GM10248 (cell line): Measurements from ENCODE around the gene OR6K3.

ENCODE experiments used
- CTCF ChIA-PET: fragments of 300-600 bp; sonication (Branson Sonifier 250); formaldehyde crosslinking; extraction: SDS; loops from one replicate; lab custom pipeline; 2021; ENCODE audit warnings: antibody characterized with exemption; lab: Yijun Ruan, JAX
- POLR2A ChIA-PET: fragments of 350-650 bp; sonication (Branson Sonifier 250); formaldehyde crosslinking; extraction: SDS; loops from one replicate; lab custom pipeline; 2020; ENCODE audit warnings: antibody characterized with exemption; lab: Yijun Ruan, JAX
- DNase-seq: peaks from one replicate; pipeline ENCODE4 v3.0.0; 2012; ENCODE audit errors: extremely low spot score
- TF ChIP-seq, protein P1 (sequence below): IDR thresholded peaks from 2 replicates; pipeline ENCODE4 v1.5.1; 2012; ENCODE audit warnings: mild to moderate bottlenecking, low read depth; ENCODE audit errors: extremely low read depth, missing control alignments, control extremely low read depth

The OR6K3 gene

GRCh38 chr1:158720620-158721019 lies at the start of gene OR6K3:
OR6K3 (minus strand) TSS chr1:158720720; CDS start chr1:158718115, 2,605 bp downstream.
- DNase-seq: no peak
- CTCF ChIA-PET: no interaction called here
- TF ChIP-seq, protein P1, sequence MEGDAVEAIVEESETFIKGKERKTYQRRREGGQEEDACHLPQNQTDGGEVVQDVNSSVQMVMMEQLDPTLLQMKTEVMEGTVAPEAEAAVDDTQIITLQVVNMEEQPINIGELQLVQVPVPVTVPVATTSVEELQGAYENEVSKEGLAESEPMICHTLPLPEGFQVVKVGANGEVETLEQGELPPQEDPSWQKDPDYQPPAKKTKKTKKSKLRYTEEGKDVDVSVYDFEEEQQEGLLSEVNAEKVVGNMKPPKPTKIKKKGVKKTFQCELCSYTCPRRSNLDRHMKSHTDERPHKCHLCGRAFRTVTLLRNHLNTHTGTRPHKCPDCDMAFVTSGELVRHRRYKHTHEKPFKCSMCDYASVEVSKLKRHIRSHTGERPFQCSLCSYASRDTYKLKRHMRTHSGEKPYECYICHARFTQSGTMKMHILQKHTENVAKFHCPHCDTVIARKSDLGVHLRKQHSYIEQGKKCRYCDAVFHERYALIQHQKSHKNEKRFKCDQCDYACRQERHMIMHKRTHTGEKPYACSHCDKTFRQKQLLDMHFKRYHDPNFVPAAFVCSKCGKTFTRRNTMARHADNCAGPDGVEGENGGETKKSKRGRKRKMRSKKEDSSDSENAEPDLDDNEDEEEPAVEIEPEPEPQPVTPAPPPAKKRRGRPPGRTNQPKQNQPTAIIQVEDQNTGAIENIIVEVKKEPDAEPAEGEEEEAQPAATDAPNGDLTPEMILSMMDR: no peak
- POLR2A ChIA-PET: no interaction called here

DNA sequence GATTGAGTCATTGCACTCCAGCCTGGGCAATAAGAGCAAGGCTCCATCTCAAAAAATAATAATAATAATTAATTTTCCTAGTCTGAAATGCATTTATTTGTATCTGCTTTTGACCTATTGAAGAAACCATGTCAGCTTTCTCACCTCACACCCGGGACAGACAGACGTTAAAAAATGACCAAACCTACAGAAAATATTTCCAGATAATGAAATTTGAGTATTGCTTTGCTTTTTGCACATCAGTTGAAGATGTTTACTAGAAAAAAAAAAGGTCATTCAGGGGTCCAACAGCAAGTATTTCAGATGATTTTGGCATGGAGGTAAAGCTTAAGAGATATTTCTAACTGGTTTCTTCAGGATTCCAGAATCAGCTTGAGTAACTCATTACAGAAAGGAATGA lies 33.9 kb upstream of the OR6K3 start, which contains the start of gene OR6K6:
Gene OR6K6 (plus strand): TSS at position 301 of the 400 bp plus-strand sequence. CDS start 168 bp downstream, outside the sequence.
- TF ChIP-seq, protein P1: no peak
- DNase-seq: no peak
- CTCF ChIA-PET: no interaction called here
- POLR2A ChIA-PET: no interaction called here

DNA sequence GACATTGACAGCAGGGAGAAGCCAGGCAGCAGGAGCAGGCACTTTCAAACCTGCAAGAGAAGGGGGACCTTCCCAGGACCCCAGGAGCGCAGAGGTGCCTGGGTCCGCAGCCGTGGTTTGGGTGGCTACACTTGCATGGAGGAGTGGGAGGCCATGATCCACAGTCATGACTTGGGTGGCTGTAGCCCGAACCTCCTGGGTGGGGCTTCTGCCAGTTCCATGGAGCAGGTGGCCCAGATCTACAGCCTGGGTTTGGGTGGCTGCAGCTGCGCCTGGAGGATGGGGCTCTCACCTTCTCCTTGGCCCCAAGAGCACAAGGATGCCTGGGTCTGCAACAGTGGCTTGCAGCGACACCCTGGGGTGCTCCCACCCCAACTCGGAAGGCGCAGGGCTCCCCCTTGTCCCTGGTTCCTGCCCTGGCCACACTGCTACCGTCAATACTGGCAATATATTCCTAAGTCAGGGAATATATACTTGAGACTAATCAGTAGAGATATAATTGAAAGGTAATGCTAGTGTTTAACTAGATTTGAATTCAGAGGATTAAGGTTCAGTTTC lies 31.7 kb upstream of the OR6K3 start:
- ChIA-PET CTCF (no interaction called here), POLR2A (no interaction called here)
- no peak for DNase-seq
- TF ChIP-seq, protein P1: no peak

- CTCF ChIA-PET: no interaction called here
- DNase-seq: no peak
- POLR2A ChIA-PET: no interaction called here
- TF ChIP-seq, protein P1: no peak
Measured at GRCh38 chr1:158735848-158736247, 15.3 kb upstream of the OR6K3 start.

GRCh38 chr1:158732524-158732923 lies 12.0 kb upstream of the OR6K3 start:
- TF ChIP-seq, protein P1: no peak
- CTCF ChIA-PET: no interaction called here
- DNase-seq: no peak
- POLR2A ChIA-PET: no interaction called here

DNA sequence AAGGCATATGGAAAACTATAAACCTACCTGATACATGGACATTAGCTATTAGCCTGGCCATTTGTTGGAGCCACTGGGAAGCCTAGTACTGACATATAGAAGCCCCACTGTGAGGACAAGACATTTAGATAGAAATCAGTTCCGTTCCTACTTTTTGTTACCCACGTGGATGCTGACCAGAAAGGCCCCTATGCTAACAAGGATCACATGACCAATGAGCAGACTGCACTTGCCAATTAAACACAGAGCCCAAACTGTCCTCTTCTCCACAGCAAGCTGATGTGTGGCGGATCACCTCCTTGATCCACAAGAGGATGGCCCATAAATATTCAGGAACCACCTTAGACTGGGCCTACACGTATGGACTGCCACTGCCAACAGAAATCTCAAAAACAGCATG lies 11.2 kb upstream of the OR6K3 start:
- TF ChIP-seq, protein P1: no peak
- CTCF ChIA-PET: interaction anchor here (0.9 to 1.3 kb wide), 2 partner anchors 10 to 12 kb away, joined by 3 read pairs; no protein-coding TSS in a partner anchor
- POLR2A ChIA-PET: no interaction called here
- DNase-seq: no peak
